HG02610 (cell line): ENCODE measurements around the gene S100P.
"Not testable (repeated sequence)": the region's sequence is repeated elsewhere in the genome, so short reads cannot be mapped to it uniquely, and the experiment has no call there.

Experiments used
- ATAC-seq: cut with Tn5 transposase; IDR thresholded peaks from one replicate; pipeline ENCODE4 v1.9.1; 2021; ENCODE audit warnings: mild to moderate bottlenecking, moderate library complexity; ENCODE audit not compliant: unreplicated experiment

The S100P gene

GRCh38 chr4:6672541-6673190 is 21.0 kb upstream of the S100P start:
- not testable (repeated sequence) for ATAC-seq

- ATAC-seq: not testable (repeated sequence)
Observed at GRCh38 chr4:6673191-6673659, 20.5 kb upstream of the S100P start.

- peak; percentile 64 for ATAC-seq
Observed at GRCh38 chr4:6673660-6674499, 19.8 kb upstream of the S100P start.

GRCh38 chr4:6674500-6675149 is 19.1 kb upstream of the S100P start:
- peak; percentile 42 for ATAC-seq

- no peak for ATAC-seq
Observed at GRCh38 chr4:6676722-6677558, 16.7 kb upstream of the S100P start.

- ATAC-seq: no peak
Observed at GRCh38 chr4:6680372-6681034, 13.2 kb upstream of the S100P start.

GRCh38 chr4:6681191-6681590 is 12.5 kb upstream of the S100P start:
- no peak for ATAC-seq

GRCh38 chr4:6682862-6683590 is 10.7 kb upstream of the S100P start:
- ATAC-seq: no peak

GRCh38 chr4:6684656-6685055 is 9.0 kb upstream of the S100P start:
- ATAC-seq: no peak

- ATAC-seq: no peak
Observed at GRCh38 chr4:6686104-6686787, 7.4 kb upstream of the S100P start.

GRCh38 chr4:6687947-6688878 is 5.5 kb upstream of the S100P start:
- ATAC-seq: no peak

GRCh38 chr4:6688879-6689505 is 4.7 kb upstream of the S100P start:
- ATAC-seq: peak; percentile 74

GRCh38 chr4:6689506-6689960 is 4.1 kb upstream of the S100P start:
- ATAC-seq: no peak

- no peak for ATAC-seq
Observed at GRCh38 chr4:6692379-6692778, 1.3 kb upstream of the S100P start.

GRCh38 chr4:6692806-6693205 is 872 bp upstream of the S100P start:
- ATAC-seq: no peak

- no peak for ATAC-seq
Observed at GRCh38 chr4:6694177-6694901, 661 bp downstream of the S100P start.
